HEK293T (cell line): ENCODE measurements around the gene SPEM2.

ENCODE experiments used
- ARNT ChIP-seq: fragments of 450-650 bp; IDR thresholded peaks from 2 replicates; pipeline ENCODE4 v1.6.1; 2017; ENCODE audit warnings: mild to moderate bottlenecking
- BHLHE40 ChIP-seq: fragments of 450-650 bp; IDR thresholded peaks from 2 replicates; pipeline ENCODE4 v1.6.1; 2016; ENCODE audit warnings: mild to moderate bottlenecking, moderate library complexity, borderline replicate concordance
- CTBP1 ChIP-seq: fragments of 450-650 bp; IDR thresholded peaks from 2 replicates; pipeline ENCODE4 v1.6.1; 2016; ENCODE audit warnings: borderline replicate concordance
- ELF4 ChIP-seq: fragments of 450-650 bp; IDR thresholded peaks from 2 replicates; pipeline ENCODE4 v1.6.1; 2017; ENCODE audit warnings: antibody characterized with exemption
- FOXA1 ChIP-seq: fragments of 450-650 bp; IDR thresholded peaks from 2 replicates; pipeline ENCODE4 v1.6.1; 2016; ENCODE audit warnings: mild to moderate bottlenecking
- FOXK2 ChIP-seq: fragments of 450-650 bp; IDR thresholded peaks from 2 replicates; pipeline ENCODE4 v1.6.1; 2016; ENCODE audit warnings: mild to moderate bottlenecking
- FOXM1 ChIP-seq: fragments of 450-650 bp; IDR thresholded peaks from 2 replicates; pipeline ENCODE4 v1.6.1; 2017; ENCODE audit warnings: mild to moderate bottlenecking, borderline replicate concordance
- HDGF ChIP-seq: fragments of 450-650 bp; IDR thresholded peaks from 2 replicates; pipeline ENCODE4 v1.6.1; 2017; ENCODE audit warnings: antibody characterized with exemption, borderline replicate concordance
- LEF1 ChIP-seq: fragments of 450-650 bp; IDR thresholded peaks from 2 replicates; pipeline ENCODE4 v1.6.1; 2017; ENCODE audit warnings: mild to moderate bottlenecking, borderline replicate concordance
- SP1 ChIP-seq: fragments of 450-650 bp; IDR thresholded peaks from 2 replicates; pipeline ENCODE4 v1.6.1; 2017
- SUZ12 ChIP-seq: fragments of 450-650 bp; IDR thresholded peaks from 2 replicates; pipeline ENCODE4 v1.6.1; 2016; ENCODE audit warnings: mild to moderate bottlenecking
- TARDBP ChIP-seq: fragments of 450-650 bp; IDR thresholded peaks from 2 replicates; pipeline ENCODE4 v1.6.1; 2016

GRCh38 chr17:7383742-7384488, 41.5 kb upstream of the SPEM2 start:
- TF ChIP-seq SP1 = no peak
- no peak for TF ChIP-seq ELF4
- TF ChIP-seq CTBP1 = no peak
- TF ChIP-seq HDGF = no peak
- TF ChIP-seq BHLHE40 = no peak
- no peak for TF ChIP-seq SUZ12
- TF ChIP-seq LEF1 = no peak
- no peak for TF ChIP-seq TARDBP
- TF ChIP-seq FOXA1 = no peak
- no peak for TF ChIP-seq FOXM1
- no peak for TF ChIP-seq ARNT
- no peak for TF ChIP-seq FOXK2
